GM12891 (cell line): ENCODE results near the gene FBL.

ENCODE experiments used
- POLR2A ChIP-seq: IDR thresholded peaks from 2 replicates; pipeline ENCODE4 v1.6.1; 2011; ENCODE audit warnings: low read depth, low read length, control low read depth
- POLR2AphosphoS5 ChIP-seq: IDR thresholded peaks from 2 replicates; pipeline ENCODE4 v1.6.1; 2011; ENCODE audit warnings: low read depth, low read length, control low read depth

- peak; percentile 5; the same call in 1 of the 2 replicates for TF ChIP-seq POLR2A
- TF ChIP-seq POLR2AphosphoS5, result peak; percentile 70
Observed at GRCh38 chr19:39833464-39834286, 12.5 kb downstream of the FBL start, which contains the start of gene DYRK1B.
